Endothelial cell of umbilical vein (primary cell): ENCODE measurements around the gene INPP5K. TPM values are rescaled to one million over a fixed set of nuclear protein-coding genes. Genes with fewer than 3 reads are reported as not detected.

Experiments
- BruUV-seq: library from RNA; stranded (reverse); fragments of 400-500 nt; replicated peaks from 2 replicates; lab custom pipeline; 2021; lab: Mats Ljungman, UMichigan
- CTCF ChIA-PET: fragments of 300-600, 350-600 bp; sonication (Branson Sonifier 250); formaldehyde crosslinking; loops from one replicate; lab custom pipeline; 2021; ENCODE audit warnings: antibody characterized with exemption, inconsistent platforms; lab: Charles Lee
- POLR2A ChIA-PET: fragments of 300-600, 350-600 bp; sonication (Branson Sonifier 250); formaldehyde crosslinking; loops from one replicate; lab custom pipeline; 2021; ENCODE audit warnings: antibody characterized with exemption, inconsistent platforms; lab: Charles Lee
- DNase-seq: peaks from one replicate; pipeline ENCODE4 v3.0.0-alpha.2; 2011; ENCODE audit warnings: low read depth, low spot score
- FAIRE-seq: peaks from 2 replicates; lab custom pipeline; 2011; peaks lifted over from hg19 to GRCh38; lab: Jason Lieb, UNC
- H2AFZ ChIP-seq: 2 replicates; pipeline ENCODE4 v1.6.0; 2012; ENCODE audit warnings: low read depth, low read length, control low read depth, inconsistent platforms
- H3K27ac ChIP-seq: 2 replicates; pipeline ENCODE4 v1.5.1; 2011; ENCODE audit warnings: low read depth, mild to moderate bottlenecking, control low read depth, low read length, moderate library complexity; ENCODE audit not compliant: insufficient read depth
- H3K27me3 ChIP-seq, 2 experiments: 2 replicates each; pipeline versions ENCODE4 v1.6.0 to v1.6.1; 2011; ENCODE audit warnings: low read length in 2 of 2, mixed read lengths in 1 of 2; ENCODE audit not compliant: control insufficient read depth in 2 of 2, insufficient read depth in 2 of 2
- H3K36me3 ChIP-seq, 2 experiments: 2 replicates in 1 of 2; 3 replicates in 1 of 2; pipeline ENCODE4 v1.5.1; 2011; ENCODE audit warnings: low read length in 2 of 2, mild to moderate bottlenecking in 1 of 2, moderate library complexity in 1 of 2; ENCODE audit not compliant: control insufficient read depth in 2 of 2, insufficient read depth in 2 of 2; ENCODE audit errors: extremely low read depth in 1 of 2
- H3K4me1 ChIP-seq: 3 replicates; pipeline ENCODE4 v1.5.1; 2011; ENCODE audit warnings: mild to moderate bottlenecking, low read length; ENCODE audit not compliant: control insufficient read depth, insufficient read depth; ENCODE audit errors: extremely low read depth
- H3K4me2 ChIP-seq: 2 replicates; pipeline ENCODE4 v1.6.1; 2011; ENCODE audit warnings: low read length, control low read depth, mixed read lengths; ENCODE audit not compliant: insufficient read depth
- H3K4me3 ChIP-seq, 3 experiments: fragments of 200-600 bp in 1 of 3; sonication (generic), shearing (Covaris generic) in 1 of 3; replicated peaks in 1 of 3; 2 replicates each; pipeline ENCODE4 v1.5.1; 2011 to 2016; ENCODE audit warnings: control low read depth in 3 of 3, low read length in 3 of 3, mild to moderate bottlenecking in 2 of 3, inconsistent platforms in 1 of 3, low read depth in 1 of 3, moderate library complexity in 1 of 3; ENCODE audit not compliant: insufficient read depth in 1 of 3
- H3K79me2 ChIP-seq: 2 replicates; pipeline ENCODE4 v1.6.0; 2012; ENCODE audit warnings: low read length, inconsistent platforms; ENCODE audit not compliant: control insufficient read depth, insufficient read depth
- H3K9ac ChIP-seq: replicated peaks from 2 replicates; pipeline ENCODE3; 2011; ENCODE audit warnings: low read length, control low read depth; ENCODE audit not compliant: insufficient read depth; ENCODE audit errors: extremely low read depth
- H3K9me1 ChIP-seq: replicated peaks from 3 replicates; pipeline ENCODE4 v1.6.0; 2011; ENCODE audit warnings: mild to moderate bottlenecking, low read length; ENCODE audit not compliant: control insufficient read depth, insufficient read depth; ENCODE audit errors: extremely low read depth
- H3K9me3 ChIP-seq: replicated peaks from 2 replicates; pipeline ENCODE4 v1.5.1; 2012; ENCODE audit warnings: low read length, inconsistent platforms; ENCODE audit not compliant: control insufficient read depth, insufficient read depth
- H4K20me1 ChIP-seq: replicated peaks from 2 replicates; pipeline ENCODE3; 2011; ENCODE audit warnings: mild to moderate bottlenecking, low read length; ENCODE audit not compliant: control insufficient read depth, insufficient read depth; ENCODE audit errors: extremely low read depth
- CTCF ChIP-seq, 2 donors: IDR thresholded peaks; 1 replicate in 1 of 2; 2 replicates in 1 of 2; pipeline ENCODE4 v1.5.1; 2011; ENCODE audit warnings: low read length in 2 of 2, mild to moderate bottlenecking in 2 of 2, moderate library complexity in 2 of 2, control low read depth in 1 of 2, inconsistent platforms in 1 of 2, low read depth in 1 of 2; ENCODE audit not compliant: insufficient read depth in 1 of 2; ENCODE audit errors: extremely low read depth in 1 of 2
- FOS ChIP-seq: IDR thresholded peaks from 2 replicates; pipeline ENCODE4 v1.6.1; 2011; ENCODE audit warnings: mild to moderate bottlenecking, low read length, moderate library complexity, borderline replicate concordance; ENCODE audit not compliant: insufficient read depth
- GATA2 ChIP-seq: IDR thresholded peaks from 2 replicates; pipeline ENCODE4 v1.7.0; 2011; ENCODE audit warnings: low read depth, mild to moderate bottlenecking, moderate library complexity, mixed read lengths, low read length; ENCODE audit not compliant: insufficient read length, insufficient read depth
- POLR2A ChIP-seq: IDR thresholded peaks from 2 replicates; pipeline ENCODE4 v1.6.1; 2012; ENCODE audit warnings: low read depth, mild to moderate bottlenecking, control low read depth, low read length
- dilution Hi-C: fragments of 300-500 bp; cut with MboI; formaldehyde crosslinking; loops from one replicate; pipeline ENCODE4 v1.15.0; 2019; ENCODE audit warnings: low sequenced_read_pairs; ENCODE audit not compliant: extremely low pct_ligation_motif_present
- intact Hi-C: fragments of 100-400 bp; cut with micrococcal nuclease; formaldehyde crosslinking; loops from one replicate; pipeline ENCODE4 v1.10.0; 2022
- polyA plus RNA-seq, 4 experiments: library from polyadenylated mRNA; depleted of rRNA in 3 of 4; stranded (reverse) in 3 of 4; unstranded in 1 of 4; fragments of >200 nt; gene quantifications; 2 replicates each; pipeline versions ENCODE4 v1.2.1 to v1.2.3, GENCODE V29; 2011 to 2012; ENCODE audit warnings: missing spikeins in 1 of 4
- total RNA-seq: library from RNA; stranded (reverse); gene quantifications from 2 replicates; pipeline ENCODE4 v1.2.3, GENCODE V29; 2021

The INPP5K gene
- total and polyA plus RNA-seq, 2 donors (not counting 3 experiments of a cell fraction or from before 2014, with no cell fraction given): 44.2 to 54.1 TPM

- DNase-seq: peak; percentile 29
- FAIRE-seq: peak; percentile 82
- H3K4me2 ChIP-seq: peak overlapping the region; percentile 76
These were observed 43.9 kb upstream of the INPP5K start for GRCh38 chr17:1560101-1560857.

More at GRCh38 chr17:1560101-1560857, 43.9 kb upstream of the INPP5K start:
- Histone ChIP-seq H3K27ac (peak overlapping the region; percentile 34), H3K9me1 (no peaks in the 10 kb centered on the region), H3K4me3 (peak overlapping the region in 2 of 3 experiments; percentile 4 to 45), H3K9ac (peak overlapping the region; percentile 69), H3K36me3 (peaks cover 0 to 5% of the 10 kb centered on the region in 2 experiments), H2AFZ (no peak overlapping the region), H4K20me1 (peaks cover 4% of the 10 kb centered on the region), H3K9me3 (no peaks in the 10 kb centered on the region), H3K4me1 (peaks cover 42% of the 10 kb centered on the region), H3K79me2 (peaks cover 67% of the 10 kb centered on the region), H3K27me3 (no peaks in the 10 kb centered on the region)
- intact Hi-C loops (loop anchor here (5.0 to 10.0 kb wide), 2 partner anchors 155 to 293 kb away; partner anchors contain the start of gene TLCD2), dilution Hi-C loops (no loop called here)
- no TSS peak for BruUV-seq
- ChIA-PET CTCF (interaction anchor here (1.1 to 1.6 kb wide), 4 partner anchors 14 to 89 kb away, joined by 3 to 12 read pairs (median 4); partner anchors contain the start of genes RILP and SCARF1), POLR2A (no interaction called here)
- no peak for TF ChIP-seq CTCF (IDR thresholded peaks at IDR 0.05; ENCODE audit: extremely low read depth in 1 of 2, insufficient read depth in 1 of 2, low read depth in 1 of 2, low read length in 2 of 2)
- TF ChIP-seq GATA2: no peak
- TF ChIP-seq POLR2A: no peak
- no peak for TF ChIP-seq FOS
